ENCODE measurements around the gene SDK1. TPM values are rescaled to one million over a fixed set of nuclear protein-coding genes. Genes with fewer than 3 reads are reported as not detected.

SDK1 gene
- total RNA-seq, 1 experiment from 2014 or later = 9.3 TPM

DNA sequence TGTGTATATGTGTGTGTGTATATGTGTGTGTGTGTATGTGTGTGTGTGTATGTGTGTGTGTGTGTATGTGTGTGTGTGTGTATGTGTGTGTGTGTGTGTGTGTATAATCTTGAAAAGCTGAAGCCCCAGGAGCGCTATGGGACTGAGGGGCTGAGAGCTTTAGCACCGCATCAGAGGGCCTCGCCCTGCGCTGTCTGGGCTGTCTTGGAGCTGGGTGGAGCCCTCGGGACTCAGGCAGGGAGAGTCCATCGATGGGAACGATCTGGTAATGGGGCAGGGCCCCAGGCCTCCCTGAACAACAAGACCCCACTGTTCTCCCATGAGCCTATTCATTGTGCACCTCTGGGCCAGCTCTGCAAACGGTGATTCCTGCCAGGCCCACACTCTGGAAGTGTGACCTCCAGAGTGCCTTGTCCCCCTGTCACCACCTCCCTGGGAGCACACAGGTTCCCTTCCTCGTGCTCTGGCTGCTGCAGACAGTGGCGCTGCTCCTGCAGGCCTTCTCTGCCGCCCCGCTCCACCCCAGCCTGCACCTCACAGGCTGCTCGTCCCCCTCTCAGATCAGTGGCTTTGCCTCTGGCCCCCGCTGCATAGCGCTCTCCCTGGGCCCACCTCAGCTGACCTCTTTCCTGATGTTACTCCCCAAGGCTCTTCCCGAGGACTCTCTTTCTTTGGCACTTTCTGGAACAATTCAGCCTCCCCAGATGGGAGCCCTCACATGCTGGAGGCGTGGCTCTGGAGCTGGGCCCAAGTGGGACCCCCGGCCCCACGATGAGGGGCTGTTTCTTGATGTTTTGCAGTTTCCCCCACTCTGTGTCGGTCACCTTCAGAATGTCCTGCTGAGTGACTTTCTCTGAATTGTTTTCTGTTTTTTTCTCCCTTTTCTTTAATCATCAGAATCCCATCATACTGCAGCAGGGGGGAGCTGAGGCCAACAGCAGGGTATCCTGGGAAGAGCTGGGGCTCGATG lies 838.9 kb downstream of the SDK1 start:
- Mint-ChIP-seq H3K27me3 (ENCODE audit: low read depth) (no peaks in the 10 kb centered on the region), H3K4me3 (no peak overlapping the region), H3K36me3 (no peaks in the 10 kb centered on the region), H3K27ac (0 out of 2 replicates have a peak overlapping the region, but pooled peaks have one; percentile 33), H3K4me1 (peaks cover 40% of the 10 kb centered on the region), H3K9me3 (no peaks in the 10 kb centered on the region)
- no peak for TF ChIP-seq TCF7 (CRISPR knock-in tag; IDR thresholded peaks at IDR 0.05; ENCODE audit: low read depth)
- TF ChIP-seq, protein P1, sequence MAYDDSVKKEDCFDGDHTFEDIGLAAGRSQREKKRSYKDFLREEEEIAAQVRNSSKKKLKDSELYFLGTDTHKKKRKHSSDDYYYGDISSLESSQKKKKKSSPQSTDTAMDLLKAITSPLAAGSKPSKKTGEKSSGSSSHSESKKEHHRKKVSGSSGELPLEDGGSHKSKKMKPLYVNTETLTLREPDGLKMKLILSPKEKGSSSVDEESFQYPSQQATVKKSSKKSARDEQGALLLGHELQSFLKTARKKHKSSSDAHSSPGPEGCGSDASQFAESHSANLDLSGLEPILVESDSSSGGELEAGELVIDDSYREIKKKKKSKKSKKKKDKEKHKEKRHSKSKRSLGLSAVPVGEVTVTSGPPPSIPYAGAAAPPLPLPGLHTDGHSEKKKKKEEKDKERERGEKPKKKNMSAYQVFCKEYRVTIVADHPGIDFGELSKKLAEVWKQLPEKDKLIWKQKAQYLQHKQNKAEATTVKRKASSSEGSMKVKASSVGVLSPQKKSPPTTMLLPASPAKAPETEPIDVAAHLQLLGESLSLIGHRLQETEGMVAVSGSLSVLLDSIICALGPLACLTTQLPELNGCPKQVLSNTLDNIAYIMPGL (CRISPR knock-in tag; IDR thresholded peaks at IDR 0.05) = no peak
- TF ChIP-seq, protein P2, sequence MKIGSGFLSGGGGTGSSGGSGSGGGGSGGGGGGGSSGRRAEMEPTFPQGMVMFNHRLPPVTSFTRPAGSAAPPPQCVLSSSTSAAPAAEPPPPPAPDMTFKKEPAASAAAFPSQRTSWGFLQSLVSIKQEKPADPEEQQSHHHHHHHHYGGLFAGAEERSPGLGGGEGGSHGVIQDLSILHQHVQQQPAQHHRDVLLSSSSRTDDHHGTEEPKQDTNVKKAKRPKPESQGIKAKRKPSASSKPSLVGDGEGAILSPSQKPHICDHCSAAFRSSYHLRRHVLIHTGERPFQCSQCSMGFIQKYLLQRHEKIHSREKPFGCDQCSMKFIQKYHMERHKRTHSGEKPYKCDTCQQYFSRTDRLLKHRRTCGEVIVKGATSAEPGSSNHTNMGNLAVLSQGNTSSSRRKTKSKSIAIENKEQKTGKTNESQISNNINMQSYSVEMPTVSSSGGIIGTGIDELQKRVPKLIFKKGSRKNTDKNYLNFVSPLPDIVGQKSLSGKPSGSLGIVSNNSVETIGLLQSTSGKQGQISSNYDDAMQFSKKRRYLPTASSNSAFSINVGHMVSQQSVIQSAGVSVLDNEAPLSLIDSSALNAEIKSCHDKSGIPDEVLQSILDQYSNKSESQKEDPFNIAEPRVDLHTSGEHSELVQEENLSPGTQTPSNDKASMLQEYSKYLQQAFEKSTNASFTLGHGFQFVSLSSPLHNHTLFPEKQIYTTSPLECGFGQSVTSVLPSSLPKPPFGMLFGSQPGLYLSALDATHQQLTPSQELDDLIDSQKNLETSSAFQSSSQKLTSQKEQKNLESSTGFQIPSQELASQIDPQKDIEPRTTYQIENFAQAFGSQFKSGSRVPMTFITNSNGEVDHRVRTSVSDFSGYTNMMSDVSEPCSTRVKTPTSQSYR (CRISPR knock-in tag; IDR thresholded peaks at IDR 0.05) = no peak
- TF ChIP-seq CBFB (CRISPR knock-in tag; IDR thresholded peaks at IDR 0.05; ENCODE audit: low read depth) = no peak
- TF ChIP-seq, protein P3, sequence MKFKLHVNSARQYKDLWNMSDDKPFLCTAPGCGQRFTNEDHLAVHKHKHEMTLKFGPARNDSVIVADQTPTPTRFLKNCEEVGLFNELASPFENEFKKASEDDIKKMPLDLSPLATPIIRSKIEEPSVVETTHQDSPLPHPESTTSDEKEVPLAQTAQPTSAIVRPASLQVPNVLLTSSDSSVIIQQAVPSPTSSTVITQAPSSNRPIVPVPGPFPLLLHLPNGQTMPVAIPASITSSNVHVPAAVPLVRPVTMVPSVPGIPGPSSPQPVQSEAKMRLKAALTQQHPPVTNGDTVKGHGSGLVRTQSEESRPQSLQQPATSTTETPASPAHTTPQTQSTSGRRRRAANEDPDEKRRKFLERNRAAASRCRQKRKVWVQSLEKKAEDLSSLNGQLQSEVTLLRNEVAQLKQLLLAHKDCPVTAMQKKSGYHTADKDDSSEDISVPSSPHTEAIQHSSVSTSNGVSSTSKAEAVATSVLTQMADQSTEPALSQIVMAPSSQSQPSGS (CRISPR knock-in tag; IDR thresholded peaks at IDR 0.05; ENCODE audit: borderline replicate concordance, low read depth) = no peak
- TF ChIP-seq ETV6 (CRISPR knock-in tag; IDR thresholded peaks at IDR 0.05) = no peak
- ATAC-seq (no peak), DNase-seq (ENCODE audit: low spot score) (no peak)
- ChIA-PET CTCF (no interaction called here), POLR2A (interaction anchor here (0.6 kb wide), 1 partner anchor 1047 kb away, joined by 5 read pairs; no protein-coding TSS in a partner anchor)

DNA sequence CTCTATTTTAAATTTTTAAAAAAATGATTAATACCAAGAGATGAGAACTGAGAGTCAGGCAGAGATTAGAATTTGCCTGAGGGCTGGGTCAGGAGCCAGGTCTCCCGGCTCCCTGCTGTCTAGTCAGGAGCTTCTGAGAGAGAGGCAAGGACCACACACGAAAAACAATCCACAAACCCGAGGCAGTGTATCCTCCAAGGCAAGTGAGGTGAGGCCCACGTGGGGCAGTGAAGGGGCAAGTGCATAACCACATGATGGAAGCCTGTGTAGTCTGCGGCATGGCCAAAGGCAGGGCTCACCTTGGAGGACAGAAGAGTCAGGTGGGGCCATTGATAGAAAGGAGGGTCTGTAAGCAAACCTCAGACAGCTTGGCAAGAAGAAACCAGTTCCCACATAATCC lies 839.9 kb downstream of the SDK1 start:
- DNase-seq (ENCODE audit: low spot score) (no peak), ATAC-seq (no peak)
- Mint-ChIP-seq H3K9me3 (peaks cover under 1% of the 10 kb centered on the region; the same call in 1 of the 2 replicates), H3K27ac (no peak overlapping the region), H3K4me1 (peaks cover 34% of the 10 kb centered on the region), H3K27me3 (ENCODE audit: low read depth) (no peaks in the 10 kb centered on the region), H3K36me3 (no peaks in the 10 kb centered on the region; the same call in 1 of the 2 replicates), H3K4me3 (no peak overlapping the region)
- CTCF ChIA-PET = no interaction called here
- POLR2A ChIA-PET = no interaction called here
- TF ChIP-seq KAT7 (CRISPR knock-in tag; IDR thresholded peaks at IDR 0.05; ENCODE audit: borderline replicate concordance) = no peak
- TF ChIP-seq ZNF121 (CRISPR knock-in tag; IDR thresholded peaks at IDR 0.05) = no peak
- TF ChIP-seq, protein P4, sequence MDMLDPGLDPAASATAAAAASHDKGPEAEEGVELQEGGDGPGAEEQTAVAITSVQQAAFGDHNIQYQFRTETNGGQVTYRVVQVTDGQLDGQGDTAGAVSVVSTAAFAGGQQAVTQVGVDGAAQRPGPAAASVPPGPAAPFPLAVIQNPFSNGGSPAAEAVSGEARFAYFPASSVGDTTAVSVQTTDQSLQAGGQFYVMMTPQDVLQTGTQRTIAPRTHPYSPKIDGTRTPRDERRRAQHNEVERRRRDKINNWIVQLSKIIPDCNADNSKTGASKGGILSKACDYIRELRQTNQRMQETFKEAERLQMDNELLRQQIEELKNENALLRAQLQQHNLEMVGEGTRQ (CRISPR knock-in tag; IDR thresholded peaks at IDR 0.05) = no peak
- no peak for TF ChIP-seq ATF1 (CRISPR knock-in tag; IDR thresholded peaks at IDR 0.05)
- no peak for TF ChIP-seq ZNF138 (CRISPR knock-in tag; conservative IDR thresholded peaks at IDR 0.05)
- TF ChIP-seq, protein P5, sequence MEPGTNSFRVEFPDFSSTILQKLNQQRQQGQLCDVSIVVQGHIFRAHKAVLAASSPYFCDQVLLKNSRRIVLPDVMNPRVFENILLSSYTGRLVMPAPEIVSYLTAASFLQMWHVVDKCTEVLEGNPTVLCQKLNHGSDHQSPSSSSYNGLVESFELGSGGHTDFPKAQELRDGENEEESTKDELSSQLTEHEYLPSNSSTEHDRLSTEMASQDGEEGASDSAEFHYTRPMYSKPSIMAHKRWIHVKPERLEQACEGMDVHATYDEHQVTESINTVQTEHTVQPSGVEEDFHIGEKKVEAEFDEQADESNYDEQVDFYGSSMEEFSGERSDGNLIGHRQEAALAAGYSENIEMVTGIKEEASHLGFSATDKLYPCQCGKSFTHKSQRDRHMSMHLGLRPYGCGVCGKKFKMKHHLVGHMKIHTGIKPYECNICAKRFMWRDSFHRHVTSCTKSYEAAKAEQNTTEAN (CRISPR knock-in tag; IDR thresholded peaks at IDR 0.05) = no peak
- no peak for TF ChIP-seq NR3C1 (CRISPR knock-in tag; conservative IDR thresholded peaks at IDR 0.05; ENCODE audit: low read depth)
- no peak for TF ChIP-seq ZNF263 (CRISPR knock-in tag; IDR thresholded peaks at IDR 0.05; ENCODE audit: low read depth)
- TF ChIP-seq FOXJ3 (CRISPR knock-in tag; IDR thresholded peaks at IDR 0.05; ENCODE audit: borderline replicate concordance) = no peak
- no peak for TF ChIP-seq GRHL2 (CRISPR knock-in tag; IDR thresholded peaks at IDR 0.05; ENCODE audit: insufficient replicate concordance, severe bottlenecking)
- TF ChIP-seq, protein P6, sequence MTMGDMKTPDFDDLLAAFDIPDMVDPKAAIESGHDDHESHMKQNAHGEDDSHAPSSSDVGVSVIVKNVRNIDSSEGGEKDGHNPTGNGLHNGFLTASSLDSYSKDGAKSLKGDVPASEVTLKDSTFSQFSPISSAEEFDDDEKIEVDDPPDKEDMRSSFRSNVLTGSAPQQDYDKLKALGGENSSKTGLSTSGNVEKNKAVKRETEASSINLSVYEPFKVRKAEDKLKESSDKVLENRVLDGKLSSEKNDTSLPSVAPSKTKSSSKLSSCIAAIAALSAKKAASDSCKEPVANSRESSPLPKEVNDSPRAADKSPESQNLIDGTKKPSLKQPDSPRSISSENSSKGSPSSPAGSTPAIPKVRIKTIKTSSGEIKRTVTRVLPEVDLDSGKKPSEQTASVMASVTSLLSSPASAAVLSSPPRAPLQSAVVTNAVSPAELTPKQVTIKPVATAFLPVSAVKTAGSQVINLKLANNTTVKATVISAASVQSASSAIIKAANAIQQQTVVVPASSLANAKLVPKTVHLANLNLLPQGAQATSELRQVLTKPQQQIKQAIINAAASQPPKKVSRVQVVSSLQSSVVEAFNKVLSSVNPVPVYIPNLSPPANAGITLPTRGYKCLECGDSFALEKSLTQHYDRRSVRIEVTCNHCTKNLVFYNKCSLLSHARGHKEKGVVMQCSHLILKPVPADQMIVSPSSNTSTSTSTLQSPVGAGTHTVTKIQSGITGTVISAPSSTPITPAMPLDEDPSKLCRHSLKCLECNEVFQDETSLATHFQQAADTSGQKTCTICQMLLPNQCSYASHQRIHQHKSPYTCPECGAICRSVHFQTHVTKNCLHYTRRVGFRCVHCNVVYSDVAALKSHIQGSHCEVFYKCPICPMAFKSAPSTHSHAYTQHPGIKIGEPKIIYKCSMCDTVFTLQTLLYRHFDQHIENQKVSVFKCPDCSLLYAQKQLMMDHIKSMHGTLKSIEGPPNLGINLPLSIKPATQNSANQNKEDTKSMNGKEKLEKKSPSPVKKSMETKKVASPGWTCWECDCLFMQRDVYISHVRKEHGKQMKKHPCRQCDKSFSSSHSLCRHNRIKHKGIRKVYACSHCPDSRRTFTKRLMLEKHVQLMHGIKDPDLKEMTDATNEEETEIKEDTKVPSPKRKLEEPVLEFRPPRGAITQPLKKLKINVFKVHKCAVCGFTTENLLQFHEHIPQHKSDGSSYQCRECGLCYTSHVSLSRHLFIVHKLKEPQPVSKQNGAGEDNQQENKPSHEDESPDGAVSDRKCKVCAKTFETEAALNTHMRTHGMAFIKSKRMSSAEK (CRISPR knock-in tag; IDR thresholded peaks at IDR 0.05; ENCODE audit: borderline replicate concordance) = no peak
- TF ChIP-seq, protein P7, sequence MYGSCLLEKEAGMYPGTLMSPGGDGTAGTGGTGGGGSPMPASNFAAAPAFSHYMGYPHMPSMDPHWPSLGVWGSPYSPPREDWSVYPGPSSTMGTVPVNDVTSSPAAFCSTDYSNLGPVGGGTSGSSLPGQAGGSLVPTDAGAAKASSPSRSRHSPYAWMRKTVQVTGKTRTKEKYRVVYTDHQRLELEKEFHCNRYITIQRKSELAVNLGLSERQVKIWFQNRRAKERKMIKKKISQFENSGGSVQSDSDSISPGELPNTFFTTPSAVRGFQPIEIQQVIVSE (CRISPR knock-in tag; IDR thresholded peaks at IDR 0.05; ENCODE audit: borderline replicate concordance) = no peak
- TF ChIP-seq ZNF317 (CRISPR knock-in tag; IDR thresholded peaks at IDR 0.05; ENCODE audit: borderline replicate concordance, low read depth) = no peak

All from WTC11 (cell line).